Gastroesophageal sphincter (tissue), 4 donors: ENCODE data around the gene PARVG. TPM values are rescaled to one million over a fixed set of nuclear protein-coding genes. Genes with fewer than 3 reads are reported as not detected.

Experiments used
- ATAC-seq: fragments of 150-250 bp; one replicate; pipeline ENCODE4 v1.9.1; 2016; ENCODE audit warnings: mild to moderate bottlenecking, moderate library complexity
- H3K27ac ChIP-seq, 4 donors: fragments of 200-600 bp; sonication (generic) in 3 of 4; 1 replicate in 3 of 4; 2 replicates in 1 of 4; pipeline ENCODE4 v1.5.1; 2016 to 2019
- H3K27me3 ChIP-seq: fragments of 200-600 bp; sonication (generic); one replicate; pipeline ENCODE4 v1.5.1; 2019
- H3K36me3 ChIP-seq, 2 donors: fragments of 200-600 bp; sonication (generic); one replicate each; pipeline ENCODE4 v1.5.1; 2019; ENCODE audit warnings: control low read depth in 1 of 2
- H3K4me1 ChIP-seq, 3 donors: fragments of 200-600 bp; sonication (generic); 1 replicate in 2 of 3; 2 replicates in 1 of 3; pipeline ENCODE4 v1.5.1; 2016 to 2019; ENCODE audit warnings: control low read depth in 2 of 3
- H3K4me3 ChIP-seq, 2 donors: fragments of 200-600 bp; sonication (generic); one replicate each; pipeline ENCODE4 v1.5.1; 2019; ENCODE audit warnings: mild to moderate bottlenecking in 1 of 2, moderate library complexity in 1 of 2
- H3K9me3 ChIP-seq, 3 donors: fragments of 200-600 bp; sonication (generic); one replicate each; pipeline ENCODE4 v1.5.1; 2017 to 2019; ENCODE audit warnings: control low read depth in 2 of 3
- CTCF ChIP-seq, 4 experiments: fragments of 200-600 bp in 2 of 4; fragments of 450-650 bp in 2 of 4; sonication (generic) in 1 of 4; IDR thresholded peaks; one replicate each; pipeline ENCODE4 v1.5.1; 2017 to 2019; ENCODE audit warnings: antibody characterized with exemption in 4 of 4, mild to moderate bottlenecking in 2 of 4, moderate library complexity in 2 of 4
- EP300 ChIP-seq: sonication (generic); formaldehyde crosslinking; IDR thresholded peaks from one replicate; pipeline ENCODE4 v1.6.1; 2017; ENCODE audit warnings: antibody characterized with exemption, mild to moderate bottlenecking
- POLR2A ChIP-seq, 2 donors: fragments of 450-650 bp; IDR thresholded peaks; one replicate each; pipeline ENCODE4 v1.6.1; 2017; ENCODE audit warnings: antibody characterized with exemption in 2 of 2, mild to moderate bottlenecking in 2 of 2, moderate library complexity in 1 of 2
- POLR2AphosphoS5 ChIP-seq: sonication (generic); formaldehyde crosslinking; IDR thresholded peaks from one replicate; pipeline ENCODE4 v1.6.1; 2017; ENCODE audit warnings: antibody characterized with exemption
- WGBS, 2 donors: methylation state at CpG; one replicate each; pipeline ENCODE4 v1.1.5; 2018; ENCODE audit warnings: low coverage in 1 of 2; 5-methylcytosine and 5-hydroxymethylcytosine counted together
- total RNA-seq, 4 donors: library from RNA; depleted of rRNA; stranded (reverse); fragments of >200 nt; gene quantifications; one replicate each; pipeline ENCODE4 v1.1.0, GENCODE V29; 2016

The PARVG gene
- total RNA-seq, 4 donors from 2014 or later: 7.0 to 18.2 (median 11.3) TPM

GRCh38 chr22:44218071-44218470 lies 37.3 kb downstream of the PARVG start:
- H3K4me1 ChIP-seq: no peaks in the 10 kb centered on the region
- ATAC-seq: no peak
- no peaks in the 10 kb centered on the region for H3K36me3 ChIP-seq

GRCh38 chr22:44219101-44219870 lies 38.6 kb downstream of the PARVG start:
- TF ChIP-seq POLR2AphosphoS5: no peak
- TF ChIP-seq CTCF (IDR thresholded peaks at IDR 0.05): no peak

More at GRCh38 chr22:44218071-44218470, 37.3 kb downstream of the PARVG start:
- Histone ChIP-seq H3K27ac (no peak overlapping the region), H3K9me3 (peaks cover 0 to 15% (median 0%) of the 10 kb centered on the region in 3 donors), H3K4me3 (no peak overlapping the region), H3K27me3 (peaks cover 15% of the 10 kb centered on the region)
- no CpG with 5 or more reads among the region's 6 CpGs for WGBS, 2 donors
- no peak for TF ChIP-seq CTCF (IDR thresholded peaks at IDR 0.05)
- no peak for TF ChIP-seq POLR2A (IDR thresholded peaks at IDR 0.05)
- TF ChIP-seq EP300: no peak
- TF ChIP-seq POLR2AphosphoS5: no peak

GRCh38 chr22:44220727-44221680 lies 40.3 kb downstream of the PARVG start:
- Histone ChIP-seq H3K27ac (no peak overlapping the region), H3K9me3 (peaks cover 0 to under 1% (median 0%) of the 10 kb centered on the region in 3 donors), H3K36me3 (no peaks in the 10 kb centered on the region), H3K27me3 (peaks cover 18% of the 10 kb centered on the region), H3K4me3 (no peak overlapping the region), H3K4me1 (no peaks in the 10 kb centered on the region)
- 72 to 82% methylated on average over 5 to 9 of the region's 23 CpGs for WGBS, 2 donors
- no peak for TF ChIP-seq POLR2AphosphoS5
- no peak for TF ChIP-seq POLR2A (IDR thresholded peaks at IDR 0.05)
- TF ChIP-seq CTCF (IDR thresholded peaks at IDR 0.05): no peak
- TF ChIP-seq EP300: no peak
- ATAC-seq: no peak

More at GRCh38 chr22:44219101-44219870, 38.6 kb downstream of the PARVG start:
- WGBS, 2 donors: 84% methylated on average over 15 of the region's 21 CpGs; no CpG with 5 or more reads in 1 of the 2 donors
- peaks cover 0 to 15% (median 0%) of the 10 kb centered on the region in 3 donors for H3K9me3 ChIP-seq
- no peaks in the 10 kb centered on the region for H3K4me1 ChIP-seq
- no peaks in the 10 kb centered on the region for H3K36me3 ChIP-seq
- H3K4me3 ChIP-seq: no peak overlapping the region
- peaks cover 15% of the 10 kb centered on the region for H3K27me3 ChIP-seq
- no peak for ATAC-seq
- no peak overlapping the region for H3K27ac ChIP-seq

GRCh38 chr22:44221710-44222475 lies 41.2 kb downstream of the PARVG start:
- Histone ChIP-seq H3K4me3 (no peak overlapping the region), H3K36me3 (no peaks in the 10 kb centered on the region), H3K4me1 (no peaks in the 10 kb centered on the region), H3K9me3 (no peaks in the 10 kb centered on the region), H3K27ac (no peak overlapping the region), H3K27me3 (peaks cover 25% of the 10 kb centered on the region)
- 100% methylated on average over 5 of the region's 11 CpGs; no CpG with 5 or more reads in 1 of the 2 donors for WGBS, 2 donors
- ATAC-seq: no peak
- TF ChIP-seq POLR2A (IDR thresholded peaks at IDR 0.05) (no peak), CTCF (IDR thresholded peaks at IDR 0.05) (no peak)
